ENCODE data around the gene ZC2HC1C.
A peak's percentile ranks its signal among the peaks of the same experiment; 100 is the strongest.

Gene ZC2HC1C

DNA sequence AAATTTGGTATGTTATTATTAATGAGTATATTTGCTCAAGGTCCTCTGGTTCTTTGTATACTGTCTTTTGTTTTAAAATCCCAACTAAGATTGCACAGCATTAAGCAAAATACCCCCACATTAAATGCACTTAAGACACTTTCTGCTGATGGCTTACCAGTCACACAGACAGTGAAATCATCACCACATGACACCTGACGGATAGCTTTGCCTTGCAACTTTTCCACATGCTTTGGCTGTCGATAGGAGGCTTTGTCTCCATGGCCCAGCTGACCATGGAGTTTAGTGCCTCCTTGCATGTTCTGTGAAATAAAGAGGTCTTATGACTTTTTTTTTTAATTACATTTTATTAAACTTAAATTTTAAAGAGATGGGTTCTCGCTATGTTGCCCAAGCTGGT lies 37.7 kb downstream of the ZC2HC1C start:
- no peak overlapping the region for H3K27ac ChIP-seq

DNA sequence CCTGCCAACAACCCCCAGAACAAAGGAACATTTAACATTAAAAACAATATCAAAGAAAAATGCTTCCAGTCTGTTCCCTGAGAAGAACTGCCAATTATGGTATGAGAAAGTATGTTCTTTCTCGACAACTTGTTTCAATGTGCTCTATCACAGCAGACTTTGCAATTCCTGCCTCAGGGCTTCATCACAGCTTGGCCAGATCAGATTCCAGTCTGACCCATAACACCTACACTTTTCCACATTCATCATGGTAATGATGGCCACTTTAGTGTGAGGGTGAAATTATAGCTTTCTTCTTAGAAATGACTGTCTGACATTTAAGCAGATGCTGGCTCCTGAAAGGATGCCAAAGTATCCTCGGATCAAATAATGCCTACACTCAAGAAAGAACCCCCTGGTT lies 40.4 kb downstream of the ZC2HC1C start:
- TF ChIP-seq, protein P1, sequence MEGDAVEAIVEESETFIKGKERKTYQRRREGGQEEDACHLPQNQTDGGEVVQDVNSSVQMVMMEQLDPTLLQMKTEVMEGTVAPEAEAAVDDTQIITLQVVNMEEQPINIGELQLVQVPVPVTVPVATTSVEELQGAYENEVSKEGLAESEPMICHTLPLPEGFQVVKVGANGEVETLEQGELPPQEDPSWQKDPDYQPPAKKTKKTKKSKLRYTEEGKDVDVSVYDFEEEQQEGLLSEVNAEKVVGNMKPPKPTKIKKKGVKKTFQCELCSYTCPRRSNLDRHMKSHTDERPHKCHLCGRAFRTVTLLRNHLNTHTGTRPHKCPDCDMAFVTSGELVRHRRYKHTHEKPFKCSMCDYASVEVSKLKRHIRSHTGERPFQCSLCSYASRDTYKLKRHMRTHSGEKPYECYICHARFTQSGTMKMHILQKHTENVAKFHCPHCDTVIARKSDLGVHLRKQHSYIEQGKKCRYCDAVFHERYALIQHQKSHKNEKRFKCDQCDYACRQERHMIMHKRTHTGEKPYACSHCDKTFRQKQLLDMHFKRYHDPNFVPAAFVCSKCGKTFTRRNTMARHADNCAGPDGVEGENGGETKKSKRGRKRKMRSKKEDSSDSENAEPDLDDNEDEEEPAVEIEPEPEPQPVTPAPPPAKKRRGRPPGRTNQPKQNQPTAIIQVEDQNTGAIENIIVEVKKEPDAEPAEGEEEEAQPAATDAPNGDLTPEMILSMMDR (IDR thresholded peaks at IDR 0.05), result no peak
- TF ChIP-seq ZFX (IDR thresholded peaks at IDR 0.05; ENCODE audit: borderline replicate concordance), result no peak
- H3K27ac ChIP-seq, result no peak overlapping the region

More for the DNA sequence above, 37.7 kb downstream of the ZC2HC1C start:
- no peak for TF ChIP-seq ZFX (IDR thresholded peaks at IDR 0.05; ENCODE audit: borderline replicate concordance)
- TF ChIP-seq, protein P1 (IDR thresholded peaks at IDR 0.05), result no peak

DNA sequence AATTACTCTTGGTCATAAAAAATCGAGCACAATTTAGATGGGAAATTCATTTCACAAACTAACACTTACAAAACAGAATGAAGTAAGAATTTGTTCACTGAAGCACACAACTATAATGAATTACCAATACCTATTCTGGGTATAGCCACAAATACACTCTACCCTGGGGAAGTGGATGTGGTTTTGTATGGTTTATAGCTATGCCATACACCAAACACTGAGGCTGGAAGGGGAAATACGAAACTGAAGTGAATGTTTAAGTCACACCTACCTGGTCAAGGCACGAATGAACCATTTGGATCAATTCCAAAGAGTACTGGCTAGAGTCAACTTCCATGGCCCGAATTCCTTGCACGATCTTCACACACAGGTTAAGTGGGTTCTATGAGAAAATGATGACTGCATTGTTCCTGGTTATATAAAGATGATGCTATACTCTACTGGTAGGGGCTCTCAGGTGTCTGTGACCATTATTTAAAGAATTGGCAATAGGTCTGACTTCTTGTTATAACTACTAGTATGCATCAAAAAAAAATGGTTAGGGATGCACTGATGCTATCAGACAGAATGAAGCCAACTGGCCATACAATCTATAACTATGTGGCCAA lies 44.6 kb downstream of the ZC2HC1C start:
- TF ChIP-seq, protein P1 (IDR thresholded peaks at IDR 0.05), result no peak
- no peak overlapping the region for H3K27ac ChIP-seq

DNA sequence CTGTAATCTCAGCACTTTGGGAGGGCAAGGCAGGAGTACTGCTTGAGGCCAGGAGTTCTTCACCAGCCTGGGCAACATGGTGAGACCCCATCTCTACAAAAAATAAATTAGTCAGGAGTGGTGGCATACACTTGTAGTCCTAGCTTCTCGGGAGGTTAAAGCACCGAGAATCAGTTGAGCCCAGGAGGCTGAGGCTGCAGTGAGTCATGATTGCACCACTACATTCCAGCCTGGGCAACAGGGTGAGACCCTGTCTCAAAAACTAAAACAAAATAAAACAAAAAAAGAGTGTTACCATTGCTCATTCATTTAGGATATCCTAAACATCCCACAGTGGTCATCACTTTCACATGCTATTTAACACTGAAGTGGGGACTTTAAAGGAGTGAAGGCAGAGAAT lies 49.6 kb downstream of the ZC2HC1C start:
- no peak overlapping the region for H3K27ac ChIP-seq
- TF ChIP-seq, protein P1 (IDR thresholded peaks at IDR 0.05), result no peak
- no peak for TF ChIP-seq ZFX (IDR thresholded peaks at IDR 0.05; ENCODE audit: borderline replicate concordance)

DNA sequence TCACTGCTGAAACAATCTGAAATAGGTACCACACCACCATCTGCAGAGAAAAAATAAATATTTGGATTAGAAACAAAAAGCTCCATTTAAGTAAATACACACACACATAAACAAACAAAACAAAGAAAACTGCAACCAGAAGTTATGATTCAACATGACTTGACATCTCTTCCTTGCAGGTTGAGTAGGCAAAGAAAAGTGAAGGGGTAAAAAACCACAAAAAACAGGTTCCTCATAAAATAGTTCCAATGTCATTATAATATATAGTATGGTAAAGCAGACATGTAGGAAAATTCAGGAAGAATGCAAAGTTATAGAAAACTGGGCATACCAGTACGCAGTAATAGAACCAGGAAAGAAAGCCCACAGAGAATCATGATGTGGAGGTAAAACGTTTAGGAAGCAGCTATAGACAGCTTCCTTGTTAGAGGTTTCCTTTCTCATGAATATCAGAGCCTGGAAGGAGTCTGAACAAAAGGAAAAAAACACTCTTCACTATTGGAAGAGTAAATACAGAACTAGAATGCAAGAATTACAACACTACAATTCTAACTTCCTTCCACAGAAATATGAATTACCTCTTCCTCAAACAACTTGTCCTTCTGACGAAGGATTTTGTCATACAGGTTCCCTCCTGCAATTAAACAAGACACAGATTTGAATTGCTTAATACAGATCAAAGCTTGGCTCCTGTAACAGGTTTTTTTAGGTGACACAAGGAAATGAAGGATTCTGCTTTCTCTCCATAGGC lies 51.3 kb downstream of the ZC2HC1C start:
- TF ChIP-seq ZFX (IDR thresholded peaks at IDR 0.05; ENCODE audit: borderline replicate concordance), result no peak
- TF ChIP-seq, protein P1 (IDR thresholded peaks at IDR 0.05), result no peak
- peak overlapping the region; percentile 77 for H3K27ac ChIP-seq

DNA sequence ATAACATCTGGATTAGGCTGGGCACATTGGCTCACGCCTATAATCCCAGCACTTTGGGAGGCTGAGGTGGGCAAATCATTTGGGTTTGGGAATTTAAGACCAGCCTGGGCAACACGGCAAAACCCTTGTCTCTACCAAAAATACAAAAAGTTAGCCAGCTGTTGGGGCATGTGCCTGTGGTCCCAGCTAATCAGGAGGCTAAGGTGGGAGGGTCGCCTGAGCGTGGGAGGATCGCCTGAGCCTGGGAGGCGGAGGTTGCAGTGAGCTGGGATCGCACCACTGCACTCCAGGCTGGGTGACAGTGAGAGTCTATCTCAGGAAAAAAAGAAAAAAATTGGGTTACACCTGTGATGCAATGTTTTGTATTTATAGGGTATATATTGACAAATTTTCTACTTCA lies 52.1 kb downstream of the ZC2HC1C start:
- H3K27ac ChIP-seq, result peak overlapping the region; percentile 77
- TF ChIP-seq, protein P1 (IDR thresholded peaks at IDR 0.05), result no peak
- TF ChIP-seq ZFX (IDR thresholded peaks at IDR 0.05; ENCODE audit: borderline replicate concordance), result no peak

DNA sequence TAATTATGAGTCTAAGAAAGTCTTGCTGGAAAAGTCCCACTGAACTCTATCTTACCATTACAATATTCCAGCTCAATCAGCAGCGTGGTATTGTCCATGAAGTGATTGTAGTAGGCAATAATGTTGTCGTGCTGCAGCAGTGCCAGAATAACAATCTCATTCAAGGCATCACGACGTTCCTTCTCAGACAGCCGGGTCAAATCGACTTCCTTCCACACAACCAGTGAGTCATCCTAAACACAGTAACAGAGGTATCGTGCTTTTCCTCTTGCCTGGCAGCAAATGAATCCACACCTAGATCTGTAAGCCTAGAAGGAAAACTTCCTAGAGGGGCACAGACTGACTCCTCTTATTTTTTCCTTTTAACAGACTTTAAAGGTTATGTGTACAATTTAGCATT lies 54.5 kb downstream of the ZC2HC1C start:
- no peak for TF ChIP-seq ZFX (IDR thresholded peaks at IDR 0.05; ENCODE audit: borderline replicate concordance)
- no peak overlapping the region for H3K27ac ChIP-seq
